K562 (cell line): ENCODE measurements around the gene B4GALNT3. TPM values are rescaled to one million over a fixed set of nuclear protein-coding genes. Genes with fewer than 3 reads are reported as not detected.

Experiments
- ATAC-seq: fragments of 200-7000 bp; cut with Tn5 transposase; 3 replicates; pipeline ENCODE4 v1.9.1; 2020; ENCODE audit warnings: moderate library complexity
- BruUV-seq: library from RNA; stranded (reverse); fragments of 400-500 nt; replicated peaks from 2 replicates; lab custom pipeline; 2021; lab: Mats Ljungman, UMichigan
- CTCF ChIA-PET: fragments of 300-600 bp; formaldehyde crosslinking; extraction: SDS; loops from one replicate; lab custom pipeline; 2021; ENCODE audit warnings: low intra/inter-chr PET ratio; lab: Yijun Ruan, JAX
- POLR2A ChIA-PET: fragments of 300-600, 350-650 bp; sonication (Branson Sonifier 250); formaldehyde crosslinking; extraction: SDS; loops from one replicate; lab custom pipeline; 2021; ENCODE audit warnings: antibody characterized with exemption, inconsistent platforms; lab: Yijun Ruan, JAX
- DNase-seq, 4 experiments: peaks; one replicate each; pipeline versions ENCODE4 v3.0.0 to v3.0.0-alpha.2; 2011 to 2018; ENCODE audit warnings: low spot score in 3 of 4, mixed read lengths in 3 of 4; ENCODE audit errors: extremely low read depth in 1 of 4
- FAIRE-seq: peaks from 2 replicates; lab custom pipeline; 2011; peaks lifted over from hg19 to GRCh38; lab: Jason Lieb, UNC
- H2AFZ ChIP-seq: 2 replicates; pipeline ENCODE4 v1.6.0; 2011; ENCODE audit warnings: low read depth, low read length, control low read depth, inconsistent platforms
- H3K27ac ChIP-seq: fragments of 200-600 bp; 3 replicates; pipeline ENCODE4 v1.8.0; 2011; ENCODE audit warnings: low read depth, mild to moderate bottlenecking, control low read depth, inconsistent platforms, low read length, moderate library complexity, mixed read lengths; ENCODE audit errors: extremely low read depth
- H3K27me3 ChIP-seq, 2 experiments: fragments of 300-600 bp in 1 of 2; 2 replicates in 1 of 2; 3 replicates in 1 of 2; pipeline versions ENCODE4 v1.6.0 to v1.8.0; 2011; ENCODE audit warnings: inconsistent platforms in 2 of 2, low read length in 2 of 2, mild to moderate bottlenecking in 1 of 2, mixed read lengths in 1 of 2, moderate library complexity in 1 of 2; ENCODE audit not compliant: control insufficient read depth in 2 of 2, insufficient read depth in 2 of 2
- H3K36me3 ChIP-seq: fragments of 300-600 bp; 3 replicates; pipeline ENCODE4 v1.8.0; 2011; ENCODE audit warnings: mild to moderate bottlenecking, low read length, inconsistent platforms; ENCODE audit not compliant: control insufficient read depth, insufficient read depth
- H3K4me1 ChIP-seq, 2 experiments: fragments of 200-600 bp in 1 of 2; replicated peaks in 1 of 2; 2 replicates in 1 of 2; 3 replicates in 1 of 2; pipeline versions ENCODE4 v1.5.1 to v1.8.0; 2011; ENCODE audit warnings: inconsistent platforms in 2 of 2, low read length in 2 of 2, mild to moderate bottlenecking in 1 of 2, mixed read lengths in 1 of 2, moderate library complexity in 1 of 2; ENCODE audit not compliant: control insufficient read depth in 2 of 2, insufficient read depth in 2 of 2
- H3K4me2 ChIP-seq: 2 replicates; pipeline ENCODE4 v1.6.1; 2011; ENCODE audit warnings: low read length, control low read depth, inconsistent platforms, mixed read lengths; ENCODE audit not compliant: insufficient read depth
- H3K4me3 ChIP-seq: fragments of 200-600 bp; sonication (generic), shearing (Covaris generic); 2 replicates; pipeline ENCODE4 v1.5.1; 2016; ENCODE audit warnings: control low read depth, inconsistent platforms
- H3K79me2 ChIP-seq: fragments of 200-600 bp; 3 replicates; pipeline ENCODE4 v1.8.0; 2011; ENCODE audit warnings: low read length, inconsistent platforms; ENCODE audit not compliant: control insufficient read depth, insufficient read depth
- H3K9ac ChIP-seq, 2 experiments: 2 replicates each; pipeline versions ENCODE4 v1.6.0 to v1.6.1; 2011; ENCODE audit warnings: low read depth in 2 of 2, low read length in 2 of 2, control low read depth in 1 of 2, inconsistent platforms in 1 of 2, mild to moderate bottlenecking in 1 of 2, mixed read lengths in 1 of 2; ENCODE audit not compliant: insufficient read depth in 1 of 2
- H3K9me1 ChIP-seq: one replicate; pipeline ENCODE4 v1.6.0; 2011; ENCODE audit warnings: inconsistent platforms, mild to moderate bottlenecking, low read length, moderate library complexity; ENCODE audit not compliant: control insufficient read depth, insufficient read depth
- H3K9me3 ChIP-seq: replicated peaks from 2 replicates; pipeline ENCODE4 v1.5.1; 2011; ENCODE audit warnings: low read depth, low read length, inconsistent platforms; ENCODE audit not compliant: control insufficient read depth, insufficient read depth
- H4K20me1 ChIP-seq: replicated peaks from 2 replicates; pipeline ENCODE4 v1.6.1; 2011; ENCODE audit warnings: low read length, inconsistent platforms, mixed read lengths; ENCODE audit not compliant: control insufficient read depth, insufficient read depth
- ATF6 ChIP-seq: sonication (generic); formaldehyde crosslinking; IDR thresholded peaks from 2 replicates; pipeline ENCODE4 v1.4.0; 2020; ENCODE audit warnings: mild to moderate bottlenecking, missing genetic modification reagents
- CBX3 ChIP-seq, 2 experiments: IDR thresholded peaks; 1 replicate in 1 of 2; 2 replicates in 1 of 2; pipeline ENCODE4 v1.6.1; 2012; ENCODE audit warnings: inconsistent platforms in 2 of 2, low read length in 2 of 2, borderline replicate concordance in 1 of 2, control low read depth in 1 of 2
- DDX20 ChIP-seq: fragments of 450-650 bp; IDR thresholded peaks from 2 replicates; pipeline ENCODE4 v1.6.1; 2016; ENCODE audit warnings: missing genetic modification characterization, low read depth, mild to moderate bottlenecking, missing compliant biosample characterization, moderate library complexity
- FOS ChIP-seq: IDR thresholded peaks from 3 replicates; pipeline ENCODE4 v1.6.1; 2011; ENCODE audit not compliant: insufficient read length; ENCODE audit errors: extremely low read depth
- FOXJ3 ChIP-seq: sonication (generic); formaldehyde crosslinking; IDR thresholded peaks from 2 replicates; pipeline ENCODE4 v1.4.0; 2020; ENCODE audit warnings: mild to moderate bottlenecking, missing genetic modification reagents
- GATAD2A ChIP-seq: fragments of 450-650 bp; IDR thresholded peaks from 2 replicates; pipeline ENCODE4 v1.6.1; 2017
- MAX ChIP-seq: sonication (generic); formaldehyde crosslinking; IDR thresholded peaks from 2 replicates; pipeline ENCODE4 v1.9.0; 2022; ENCODE audit warnings: mild to moderate bottlenecking, missing genetic modification reagents
- NELFE ChIP-seq: IDR thresholded peaks from 2 replicates; pipeline ENCODE4 v1.6.1; 2011; ENCODE audit warnings: mild to moderate bottlenecking; ENCODE audit not compliant: insufficient read depth, insufficient read length
- NR1H2 ChIP-seq: sonication (generic); formaldehyde crosslinking; IDR thresholded peaks from 2 replicates; pipeline ENCODE4 v1.4.0; 2020; ENCODE audit warnings: mild to moderate bottlenecking, missing genetic modification reagents
- PATZ1 ChIP-seq: fragments of 250-450 bp; sonication (Bioruptor Pico); IDR thresholded peaks from 2 replicates; pipeline ENCODE4 v1.5.0; 2020; ENCODE audit warnings: mild to moderate bottlenecking, borderline replicate concordance
- PRPF4 ChIP-seq: fragments of 200-400 bp; formaldehyde crosslinking; IDR thresholded peaks from one replicate; pipeline ENCODE4 v1.6.1; 2017; ENCODE audit warnings: low read length, low read depth, mild to moderate bottlenecking; ENCODE audit not compliant: insufficient read depth, poor library complexity, severe bottlenecking
- RBM14 ChIP-seq: fragments of 200-400 bp; formaldehyde crosslinking; IDR thresholded peaks from 2 replicates; pipeline ENCODE4 v1.6.1; 2018; ENCODE audit warnings: low read depth, mild to moderate bottlenecking, low read length, moderate library complexity, borderline replicate concordance; ENCODE audit not compliant: insufficient read depth
- SRSF7 ChIP-seq: fragments of 200-400 bp; formaldehyde crosslinking; optimal IDR thresholded peaks from 2 replicates; pipeline ENCODE3; 2017; ENCODE audit warnings: mild to moderate bottlenecking, low read depth, low read length
- USF2 ChIP-seq: sonication (generic); formaldehyde crosslinking; IDR thresholded peaks from 2 replicates; pipeline ENCODE4 v1.5.0; 2020; ENCODE audit warnings: missing genetic modification reagents
- ZC3H4 ChIP-seq: sonication (generic); formaldehyde crosslinking; IDR thresholded peaks from 2 replicates; pipeline ENCODE4 v1.9.0; 2021; ENCODE audit warnings: missing genetic modification reagents, borderline replicate concordance
- ZNF445 ChIP-seq: fragments of 250-450 bp; sonication (Bioruptor Pico); IDR thresholded peaks from 2 replicates; pipeline ENCODE4 v1.4.0; 2020; ENCODE audit warnings: low read depth, mild to moderate bottlenecking, moderate library complexity
- ZNF766 ChIP-seq: fragments of 200-800 bp; sonication (Bioruptor generic); conservative IDR thresholded peaks from 2 replicates; pipeline ENCODE4 v1.6.1; 2016; ENCODE audit warnings: missing genetic modification characterization, missing compliant biosample characterization
- ZNF780A ChIP-seq: fragments of 250-450 bp; sonication (Bioruptor Pico); IDR thresholded peaks from 2 replicates; pipeline ENCODE4 v1.5.0; 2021; ENCODE audit warnings: mild to moderate bottlenecking
- WGBS: fragments of 100-300 bp; shearing (Covaris generic); methylation state at CpG from one replicate; pipeline ENCODE4 v1.1.6; 2016; ENCODE audit warnings: low coverage, mixed read lengths; ENCODE audit not compliant: insufficient coverage; ENCODE audit errors: missing lambda C conversion rate; 5-methylcytosine and 5-hydroxymethylcytosine counted together
- in situ Hi-C: fragments of 300-500 bp; cut with MboI; formaldehyde crosslinking; loops from 4 replicates; pipeline ENCODE4 v1.15.0; 2018; ENCODE audit warnings: inconsistent platforms, mixed read lengths
- intact Hi-C: fragments of 100-400 bp; cut with micrococcal nuclease; formaldehyde crosslinking; loops from 2 replicates; pipeline ENCODE4 v1.14.2; 2022
- polyA plus RNA-seq, 8 experiments: library from polyadenylated mRNA; depleted of rRNA in 4 of 8; stranded (reverse) in 5 of 8; unstranded in 3 of 8; fragments of >200 nt; fragmentation: Nextera tagmentation in 2 of 8; fragmentation: Illumina TruSeq in 1 of 8; extraction: Ambion mirVana in 2 of 8; extraction: Trizol in 1 of 8; gene quantifications; 2 replicates each; pipeline versions ENCODE4 v1.2.1 to v1.2.3, GENCODE V29; 2011 to 2014; ENCODE audit warnings: inconsistent platforms in 1 of 8, missing spikeins in 1 of 8
- total RNA-seq, 7 experiments: library from RNA; depleted of rRNA in 6 of 7; stranded (reverse); fragments of >200 nt in 6 of 7; fragmentation: Illumina TruSeq in 2 of 7; extraction: Trizol in 2 of 7; gene quantifications; 2 replicates each; pipeline versions ENCODE4 v1.2.1 to v1.2.3, GENCODE V29; 2011 to 2021; ENCODE audit warnings: low replicate concordance in 1 of 7

B4GALNT3 gene
- total and polyA plus RNA-seq, 9 of the 15 experiments (the other 6 are each of a cell fraction or from before 2014, with no cell fraction given), result 0.04 to 0.36 (median 0.10) TPM; not detected in 6

- ChIA-PET POLR2A (no interaction called here), CTCF (interaction anchor here (0.6 kb wide), 1 partner anchor 79 kb away, joined by 3 read pairs; no protein-coding TSS in a partner anchor)
- in situ Hi-C loops, result no loop called here
- Histone ChIP-seq H3K9ac (no peak overlapping the region), H3K4me3 (no peak overlapping the region), H3K9me1 (no peaks in the 10 kb centered on the region), H3K27ac (no peak overlapping the region), H3K36me3 (no peaks in the 10 kb centered on the region), H3K4me2 (no peak overlapping the region), H4K20me1 (no peaks in the 10 kb centered on the region), H3K4me1 (no peaks in the 10 kb centered on the region), H3K27me3 (peaks cover 17 to 64% of the 10 kb centered on the region in 2 experiments), H3K79me2 (no peaks in the 10 kb centered on the region), H2AFZ (no peak overlapping the region), H3K9me3 (no peaks in the 10 kb centered on the region)
- intact Hi-C loops, result no loop called here
- BruUV-seq, result no TSS peak
- DNase-seq, result no peak
- ATAC-seq, result no peak
- TF ChIP-seq GATAD2A (no peak), ZC3H4 (CRISPR knock-in tag) (no peak), FOS (no peak), DDX20 (tag) (no peak), ZNF766 (CRISPR knock-in tag) (no peak), USF2 (no peak), PRPF4 (no peak), ZNF445 (no peak), ZNF780A (CRISPR knock-in tag) (no peak), NELFE (no peak), FOXJ3 (no peak), CBX3 (IDR thresholded peaks at IDR 0.05; ENCODE audit: borderline replicate concordance in 1 of 2, low read length in 2 of 2) (no peak), ATF6 (CRISPR knock-in tag) (no peak), MAX (no peak), SRSF7 (no peak), PATZ1 (CRISPR knock-in tag) (no peak), RBM14 (no peak), NR1H2 (CRISPR knock-in tag) (no peak)
- WGBS, result 0% methylated on average over 3 of the region's 3 CpGs
- FAIRE-seq, result no peak
Observed at GRCh38 chr12:531951-532585, 72.3 kb downstream of the B4GALNT3 start.
